ENCODE results near the gene EXOSC7.

EXOSC7 gene

DNA sequence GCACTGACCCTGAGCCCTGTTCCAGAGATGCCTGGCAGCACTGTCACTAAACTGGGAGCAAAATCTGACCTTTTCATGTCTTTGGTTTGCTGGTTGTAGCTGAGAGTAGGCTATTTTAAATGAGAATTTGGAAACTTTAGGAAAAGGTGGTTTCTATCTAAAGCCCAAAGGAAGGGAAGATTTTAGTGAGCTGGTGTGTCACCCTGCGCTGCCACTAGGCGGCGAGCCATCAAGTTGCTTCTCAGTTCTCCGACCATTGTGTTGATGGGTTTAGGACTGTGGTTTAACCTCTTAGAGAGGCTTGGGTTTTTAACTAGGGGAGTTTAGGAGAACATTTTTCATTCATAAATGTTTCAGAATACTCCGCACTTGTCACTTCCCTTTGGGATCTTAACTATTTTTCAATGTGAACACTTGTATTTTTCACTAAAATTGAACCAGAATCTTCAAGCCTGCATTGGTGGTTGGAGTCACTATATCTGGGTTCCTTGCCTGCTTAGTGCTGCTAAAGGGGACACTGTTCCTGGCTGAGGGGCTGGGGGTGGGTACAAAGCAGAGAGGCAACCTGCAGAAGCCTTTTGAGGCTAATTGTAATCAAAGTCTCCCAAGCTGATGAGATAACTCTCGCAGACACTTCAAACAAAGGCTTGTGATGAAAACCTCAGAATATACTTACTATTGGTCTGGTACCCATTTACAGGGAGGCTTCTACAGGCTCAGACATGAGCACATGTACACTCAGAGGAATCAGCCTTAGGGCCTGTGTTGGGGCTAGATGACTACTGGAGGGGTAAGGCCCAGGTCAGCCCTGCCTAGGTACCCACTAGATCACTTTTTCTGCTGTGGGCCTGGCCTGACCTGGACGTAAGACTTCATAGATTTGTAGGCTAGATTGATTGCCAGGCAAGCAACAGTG lies 16.8 kb downstream of the EXOSC7 start:
- no peak for DNase-seq (ENCODE audit: low spot score)

DNA sequence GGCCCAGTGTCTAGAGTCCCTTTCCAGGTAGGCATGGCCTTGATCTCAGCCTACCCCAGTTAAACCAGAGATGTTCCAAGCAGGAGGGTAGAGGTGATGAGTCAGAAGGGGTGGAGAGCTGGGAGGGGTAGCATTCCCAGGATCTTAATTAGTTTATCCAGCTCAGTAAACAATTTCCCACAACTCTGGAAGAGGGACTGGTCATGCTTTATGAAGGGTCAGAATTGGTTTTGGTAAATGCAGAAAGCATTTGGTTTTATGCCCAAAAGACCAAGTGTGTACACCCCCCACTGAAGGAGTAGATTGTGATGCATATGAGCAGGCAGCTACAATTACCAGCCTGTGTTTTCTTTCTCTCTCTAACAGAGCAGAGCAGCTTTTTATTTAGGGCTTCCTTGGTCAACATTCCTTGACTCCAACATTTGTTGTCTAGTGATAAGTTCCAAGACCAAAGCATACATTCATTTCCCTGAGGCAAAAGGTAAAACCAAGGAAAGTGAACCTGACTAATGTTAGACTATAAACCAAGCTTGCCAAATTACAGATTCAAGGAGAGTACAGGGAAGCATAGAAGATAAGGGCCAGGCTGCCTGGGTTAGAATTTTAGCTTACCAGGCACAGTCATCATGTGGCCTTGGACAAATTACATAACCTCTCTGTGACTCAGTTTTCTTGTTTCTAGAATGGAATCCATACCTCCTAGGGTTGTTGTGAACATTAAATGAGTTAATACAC lies 17.6 kb downstream of the EXOSC7 start:
- no peak for DNase-seq (ENCODE audit: low spot score)

DNA sequence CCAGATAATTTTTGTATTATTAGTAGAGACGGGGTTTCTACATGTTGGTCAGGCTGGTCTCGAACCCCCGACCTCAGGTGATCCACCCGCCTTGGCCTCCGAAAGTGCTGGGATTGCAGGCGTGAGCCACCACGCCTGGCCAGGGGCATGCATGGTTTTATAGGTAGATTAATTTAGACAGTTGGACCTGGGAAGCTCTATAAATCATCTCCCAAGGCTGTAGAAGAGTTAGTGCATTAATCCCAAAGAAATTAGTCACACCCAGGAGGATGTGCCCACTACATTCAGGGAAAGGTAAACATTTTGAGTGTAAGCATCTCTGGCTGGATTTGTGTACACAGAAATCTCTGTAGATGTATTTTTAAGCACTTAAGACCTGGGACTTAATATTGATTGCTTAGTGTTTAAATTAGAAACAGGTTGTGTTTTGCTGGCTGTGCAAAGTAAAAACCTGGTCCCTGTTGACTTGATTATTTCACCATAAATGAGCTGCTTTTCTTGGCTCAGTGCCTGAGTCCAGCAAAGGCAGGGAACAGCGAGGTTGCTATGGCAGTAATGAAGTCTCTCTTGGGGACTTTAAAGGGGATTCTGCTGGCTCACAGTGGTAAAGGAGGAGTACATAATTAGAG lies 19.2 kb downstream of the EXOSC7 start:
- no peak for DNase-seq (ENCODE audit: low spot score)

DNA sequence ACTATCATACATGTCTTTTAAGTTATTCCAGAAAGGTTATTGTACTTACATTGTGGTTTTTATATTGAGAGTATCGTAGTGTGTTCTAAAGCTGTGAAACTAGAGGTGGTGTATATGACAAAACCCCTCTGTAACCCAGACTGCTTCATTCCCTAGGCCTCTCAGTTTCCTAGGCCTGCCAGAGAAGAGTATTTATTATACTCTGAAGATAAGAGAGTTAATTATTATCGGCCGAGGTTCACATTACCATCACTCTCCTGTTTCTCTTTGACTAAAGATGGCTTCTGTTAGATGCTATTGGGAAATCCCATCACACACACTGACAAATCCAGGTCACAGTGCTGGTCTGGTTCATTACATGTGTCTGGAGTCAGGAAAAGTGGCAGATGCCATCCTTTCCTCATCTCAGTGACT lies 20.5 kb downstream of the EXOSC7 start:
- DNase-seq (ENCODE audit: low spot score), result no peak

DNA sequence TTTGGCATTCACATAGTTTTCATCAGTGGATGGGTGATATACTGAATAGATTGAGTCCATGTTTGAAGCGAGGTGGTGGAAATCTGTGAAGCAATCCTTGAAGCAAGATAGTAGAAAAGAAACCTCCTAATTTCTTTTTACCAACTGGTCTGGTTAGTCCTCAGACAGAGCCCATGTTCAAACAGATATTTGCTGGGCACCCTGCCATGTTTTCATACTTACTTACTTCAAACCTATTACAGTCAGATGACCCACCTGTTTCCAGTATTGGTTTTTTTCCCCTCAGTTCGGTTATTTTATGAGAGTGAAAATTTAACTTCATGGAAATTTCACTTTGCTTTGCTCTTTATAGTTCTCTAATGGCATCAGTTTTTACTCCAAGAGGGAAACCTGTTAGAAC lies 23.7 kb downstream of the EXOSC7 start:
- DNase-seq (ENCODE audit: low spot score), result no peak

DNA sequence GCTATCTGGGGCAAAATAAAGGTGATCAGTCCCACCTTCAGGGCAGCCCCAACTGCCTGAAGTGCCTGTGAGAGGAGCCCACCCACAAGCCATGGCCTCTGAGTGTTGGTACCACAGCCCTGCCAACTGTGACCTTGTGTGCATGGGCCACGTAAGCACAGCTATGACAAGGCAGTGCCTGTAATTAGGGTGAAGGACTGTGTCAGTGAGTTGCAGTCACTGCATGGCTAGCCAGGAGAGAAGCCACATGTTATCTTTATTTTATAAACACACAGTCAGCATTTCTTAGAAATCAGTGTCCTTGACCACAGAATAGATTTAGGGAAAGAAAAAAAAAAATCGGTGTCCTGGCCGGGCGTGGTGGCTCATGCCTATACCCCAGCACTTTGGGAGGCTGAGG lies 24.8 kb downstream of the EXOSC7 start:
- DNase-seq (ENCODE audit: low spot score), result no peak

DNA sequence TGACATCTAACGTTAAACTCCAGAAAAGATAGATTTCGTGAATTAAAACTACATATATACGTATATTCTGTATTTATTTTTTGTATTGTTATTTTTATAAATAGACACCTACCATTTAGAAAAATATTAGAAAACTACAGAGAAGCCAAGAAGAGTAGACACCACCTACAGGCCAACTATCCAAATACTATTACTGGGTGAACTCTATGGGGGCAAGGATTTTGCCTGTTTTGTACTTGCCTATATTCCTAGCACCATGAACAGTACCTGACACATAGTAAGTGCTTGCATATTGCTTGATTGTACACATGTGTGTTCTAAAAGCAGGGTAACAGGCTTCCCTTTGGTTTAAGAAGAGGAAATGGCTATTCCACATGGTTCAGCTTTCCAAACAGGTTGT lies 25.7 kb downstream of the EXOSC7 start:
- DNase-seq (ENCODE audit: low spot score), result no peak

DNA sequence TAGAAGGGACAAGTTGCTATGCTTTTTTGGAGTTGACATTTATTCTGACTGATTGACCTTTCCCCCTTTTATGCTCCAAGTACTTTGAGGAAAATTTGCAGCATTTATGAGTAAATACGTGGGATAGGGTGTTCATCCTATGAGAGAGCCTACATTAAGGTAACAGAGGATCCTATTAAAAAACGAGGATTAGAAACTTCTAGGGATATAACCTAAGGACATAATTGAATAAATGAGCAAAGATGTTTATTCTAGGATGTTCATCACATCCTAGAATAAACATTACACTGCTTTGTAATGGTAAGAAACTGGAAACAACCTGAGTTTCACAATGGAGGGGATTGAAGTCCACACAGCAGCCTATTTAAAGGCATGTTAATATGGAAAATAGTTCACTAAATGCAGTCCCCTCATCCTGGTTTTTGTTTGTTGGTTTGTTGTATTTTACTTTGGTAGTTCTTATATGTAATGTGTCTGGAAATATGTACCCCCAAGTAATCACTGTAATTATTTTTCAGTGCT lies 26.2 kb downstream of the EXOSC7 start:
- no peak for DNase-seq (ENCODE audit: low spot score)

DNA sequence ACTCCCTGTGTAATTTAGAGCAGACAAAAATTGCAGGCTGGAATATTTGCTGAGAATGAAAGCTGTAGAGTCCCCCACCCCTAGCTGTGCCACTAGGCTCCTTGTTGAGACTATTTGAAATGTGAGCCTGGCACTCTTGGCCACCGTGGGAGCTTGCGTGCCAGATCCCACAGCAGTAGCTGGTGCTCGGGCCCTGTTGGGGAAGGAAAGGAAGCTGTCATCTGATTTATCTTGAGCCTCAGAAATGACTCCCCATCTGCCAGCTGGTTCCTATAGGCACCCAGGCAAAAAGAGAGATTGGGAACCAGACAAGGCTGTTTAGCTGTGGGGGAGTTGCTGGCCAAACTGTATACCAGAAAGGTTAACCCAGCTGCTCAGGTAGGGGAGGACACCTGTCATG lies 26.7 kb downstream of the EXOSC7 start:
- DNase-seq (ENCODE audit: low spot score), result no peak

DNA sequence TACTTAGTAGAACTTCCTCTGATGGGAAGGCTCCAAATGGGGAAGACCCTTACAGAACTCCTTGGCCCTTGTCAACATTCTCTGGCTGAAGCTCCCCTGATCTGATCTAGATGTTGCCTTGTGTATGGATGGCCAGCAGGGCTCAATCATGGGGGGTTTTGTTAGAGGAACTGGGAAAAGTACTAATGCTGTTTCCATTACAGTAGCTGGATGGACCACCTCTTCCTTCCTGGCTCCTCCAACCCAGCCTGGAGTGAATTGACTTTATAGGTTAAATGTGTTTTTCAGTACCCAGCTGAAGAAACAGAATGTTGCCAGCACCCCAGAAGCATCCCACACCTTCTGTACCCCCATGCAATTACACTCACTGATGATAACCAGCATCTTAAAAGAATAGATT lies 27.4 kb downstream of the EXOSC7 start:
- no peak for DNase-seq (ENCODE audit: low spot score)

DNA sequence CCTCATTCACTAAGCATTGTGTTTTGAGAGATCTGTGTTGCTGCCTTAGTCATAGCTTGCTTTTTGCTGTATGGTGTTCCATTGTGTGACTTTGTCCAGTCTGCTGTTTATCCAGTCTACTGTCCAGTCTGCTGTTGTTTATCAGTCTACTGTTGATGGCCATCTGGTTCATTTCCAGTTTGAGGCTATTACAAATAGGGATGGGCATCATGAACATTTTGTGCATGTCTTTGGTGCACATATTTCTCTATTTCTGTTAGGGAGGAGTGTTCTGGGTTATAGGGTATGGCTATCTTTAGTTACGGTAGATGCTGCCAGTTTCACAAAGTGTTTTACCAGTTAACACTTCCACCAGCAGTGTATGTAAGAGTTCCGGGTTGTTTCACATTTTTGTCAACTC lies 27.8 kb downstream of the EXOSC7 start:
- DNase-seq (ENCODE audit: low spot score), result no peak

DNA sequence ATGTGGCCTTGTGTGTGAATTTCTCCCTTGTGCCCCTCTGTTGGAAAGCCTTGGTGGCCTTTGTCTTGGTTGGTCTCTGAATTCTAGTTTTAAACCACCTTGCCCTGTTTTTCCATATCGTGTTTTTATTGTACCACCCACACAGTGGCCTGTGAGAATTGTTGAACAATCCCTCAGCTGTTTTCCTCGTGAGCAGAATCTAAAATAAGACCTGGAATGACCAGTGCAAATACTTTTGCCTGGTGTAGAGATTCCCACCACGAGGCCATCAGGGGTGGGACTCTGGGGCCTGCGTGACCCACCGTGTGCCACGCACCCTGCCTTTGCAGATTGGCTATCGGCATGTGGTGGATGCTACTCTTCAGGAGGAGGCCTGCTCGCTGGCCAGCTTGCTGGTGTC lies 31.0 kb downstream of the EXOSC7 start:
- DNase-seq (ENCODE audit: low spot score), result no peak

DNA sequence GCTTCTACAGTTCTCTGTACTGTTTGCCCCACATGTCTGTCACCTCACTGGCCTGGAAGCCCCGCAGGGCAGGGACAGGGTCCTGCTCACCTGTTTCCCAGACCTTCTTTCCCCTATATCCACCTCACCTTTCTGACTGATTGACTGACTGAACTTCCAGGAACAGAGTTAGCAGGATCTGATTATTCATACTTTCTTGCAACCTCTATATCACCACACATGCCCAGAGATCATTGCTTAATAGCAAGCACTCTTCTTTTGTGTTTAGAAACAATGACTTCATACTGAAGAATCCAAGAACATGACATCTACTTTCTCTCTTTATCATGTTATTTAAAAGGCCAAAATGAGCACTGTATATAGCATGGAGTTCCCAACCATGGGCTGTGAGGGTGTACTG lies 32.1 kb downstream of the EXOSC7 start:
- no peak for DNase-seq (ENCODE audit: low spot score)

DNA sequence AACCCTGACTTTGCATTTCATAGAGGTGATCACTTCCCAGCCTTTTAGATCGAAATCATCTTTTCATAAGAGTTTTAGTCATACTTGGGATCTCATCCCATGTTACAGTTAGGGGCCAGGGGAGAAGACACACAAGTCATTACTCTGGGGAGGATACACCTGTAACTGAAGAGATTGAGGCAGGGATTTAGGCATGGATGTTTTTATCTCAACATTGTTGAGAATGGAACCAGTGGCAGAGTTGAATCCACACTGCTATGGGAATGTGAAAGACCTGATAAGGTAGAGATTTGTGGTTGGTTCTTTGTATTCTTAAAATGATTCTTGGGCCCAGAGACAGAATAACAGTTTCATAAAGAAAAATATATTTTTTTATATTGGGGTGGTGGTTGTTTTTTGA lies 33.8 kb downstream of the EXOSC7 start:
- DNase-seq (ENCODE audit: low spot score), result no peak

DNA sequence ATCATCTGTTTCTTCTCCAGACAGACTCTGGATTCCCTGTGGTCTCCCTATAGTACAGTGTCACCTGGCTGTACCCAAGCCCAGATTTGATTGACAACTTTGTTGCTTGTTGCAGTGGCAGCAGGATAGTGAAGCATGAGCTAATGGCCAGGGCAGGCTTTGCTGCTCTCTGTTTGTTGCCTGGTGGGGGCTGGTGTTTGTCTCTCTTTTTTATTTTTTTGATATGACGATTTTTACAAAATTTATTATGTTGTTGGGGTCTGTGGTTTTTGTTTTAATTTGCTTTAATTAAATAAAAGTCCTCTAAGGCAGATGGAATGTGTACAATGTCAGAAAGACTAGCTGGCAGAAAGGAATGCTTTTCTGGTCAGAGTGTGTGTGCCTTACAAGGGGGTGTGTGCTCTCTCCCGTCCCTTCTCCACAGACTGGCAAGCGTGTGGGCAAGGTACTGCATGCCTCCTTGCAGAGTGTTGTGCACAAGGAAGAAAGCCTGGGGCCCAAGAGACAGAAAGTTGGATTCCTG lies 34.8 kb downstream of the EXOSC7 start:
- no peak for DNase-seq (ENCODE audit: low spot score)

DNA sequence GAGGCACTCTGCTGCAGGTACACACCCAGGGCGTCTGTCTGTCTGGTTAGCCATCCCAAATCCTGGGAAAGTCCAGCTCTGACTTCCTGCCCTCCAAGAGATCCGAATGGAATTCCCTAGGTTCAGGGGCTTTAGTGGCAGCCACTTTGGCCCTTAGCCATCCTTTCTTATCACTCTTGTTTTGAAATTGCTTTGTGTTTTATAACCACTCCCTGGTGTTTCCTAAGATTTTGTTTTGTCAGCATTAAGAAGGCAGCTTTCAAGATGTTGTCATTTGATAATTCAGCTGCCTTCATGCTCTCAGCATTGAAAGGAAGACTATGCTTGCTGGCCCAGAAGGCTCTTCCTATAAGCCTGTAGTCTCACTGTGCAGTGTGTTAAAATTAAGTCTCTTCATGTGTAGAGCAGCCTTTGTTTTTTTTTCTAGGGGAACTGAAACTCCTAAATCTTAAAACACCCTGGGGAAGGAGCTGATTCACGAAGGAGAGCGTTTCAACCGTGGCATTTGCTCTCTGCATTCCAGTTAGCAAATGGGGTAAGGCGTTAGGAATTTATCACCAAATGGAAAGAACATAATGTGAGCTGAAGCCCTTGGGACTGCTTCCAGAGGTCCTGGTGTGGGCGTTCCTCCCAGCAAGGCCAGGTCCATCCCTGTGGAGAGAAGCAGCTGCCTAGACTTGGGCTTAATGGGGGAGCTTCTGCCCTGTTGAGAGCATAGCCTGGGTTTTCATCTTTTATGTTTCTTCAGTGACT lies 35.9 kb downstream of the EXOSC7 start:
- DNase-seq (ENCODE audit: low spot score), result peak; percentile 46

DNA sequence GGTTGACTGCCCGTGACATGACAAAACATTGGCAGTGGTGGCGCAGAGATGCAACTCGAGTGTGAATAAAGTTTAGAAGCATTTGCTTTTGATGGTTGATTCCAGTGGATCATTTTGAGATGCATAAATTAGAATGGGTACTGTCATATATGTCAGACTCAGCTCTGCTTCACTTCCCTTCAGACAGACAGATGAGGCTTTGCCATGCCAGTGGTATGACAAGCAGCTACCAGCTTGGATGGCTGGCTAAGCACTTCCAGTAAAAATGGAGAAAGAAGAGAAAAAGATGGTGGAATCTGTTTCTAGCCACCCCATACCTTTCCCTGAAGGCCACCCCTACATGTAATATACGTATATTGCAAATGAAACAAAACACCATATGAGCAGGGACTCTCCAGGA lies 36.5 kb downstream of the EXOSC7 start:
- no peak for DNase-seq (ENCODE audit: low spot score)

DNA sequence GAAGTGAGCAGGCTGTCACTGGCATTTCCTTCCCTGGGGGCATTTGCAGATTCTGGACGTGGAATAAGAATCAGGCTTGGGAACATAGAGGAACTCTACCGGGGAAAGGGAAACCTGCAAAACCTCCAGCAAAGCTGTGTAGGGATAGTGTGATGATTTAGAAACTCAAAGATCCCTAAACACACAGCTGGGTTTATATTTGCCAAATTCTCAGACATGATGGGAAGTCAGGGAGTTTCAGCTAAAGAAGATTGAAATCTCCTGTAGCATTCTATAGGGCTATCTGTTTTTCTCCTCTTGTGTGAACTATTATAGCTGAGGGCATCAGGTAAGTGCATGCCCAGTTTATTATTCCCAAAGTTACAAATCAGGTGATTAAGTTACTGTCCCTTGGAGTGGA lies 40.9 kb downstream of the EXOSC7 start:
- DNase-seq (ENCODE audit: low spot score), result no peak

DNA sequence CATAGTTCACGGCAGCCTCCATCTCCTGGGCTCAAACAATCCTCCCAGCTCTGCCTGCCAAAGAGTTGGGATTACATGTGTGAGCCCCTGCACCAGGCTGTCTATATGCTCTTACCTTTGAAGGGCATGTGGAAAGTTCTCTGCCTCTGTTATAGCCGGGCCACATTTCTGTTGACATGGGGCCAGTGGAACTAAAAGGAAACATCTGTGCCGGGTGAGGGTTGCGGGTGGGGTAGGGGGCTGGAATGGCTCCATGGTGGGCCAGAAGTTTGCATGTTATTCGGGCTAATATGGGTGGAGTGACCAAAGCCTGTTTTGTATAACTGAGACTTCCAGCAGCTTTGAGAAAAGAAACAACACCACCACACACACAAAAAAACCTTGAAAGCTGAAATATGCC lies 41.8 kb downstream of the EXOSC7 start:
- DNase-seq (ENCODE audit: low spot score), result no peak

DNA sequence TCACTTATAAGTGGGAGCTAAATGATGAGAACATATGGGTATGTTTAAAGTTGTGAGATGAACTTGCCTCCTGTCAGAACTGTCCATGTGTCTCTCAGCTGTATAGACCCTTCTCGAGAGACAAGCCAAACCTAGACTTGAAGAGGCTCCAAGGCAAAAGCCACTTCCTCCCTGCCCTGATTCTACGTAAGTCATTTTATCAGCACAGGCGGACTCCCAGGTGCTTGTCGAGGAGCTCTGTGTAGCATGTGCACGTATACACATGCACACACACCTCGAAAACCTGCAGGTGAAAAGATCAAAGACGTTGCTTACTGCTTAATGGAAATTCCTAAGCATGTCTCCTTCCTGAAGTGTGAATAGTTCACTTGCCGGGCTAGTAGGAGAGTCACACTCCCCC lies 44.5 kb downstream of the EXOSC7 start:
- DNase-seq (ENCODE audit: low spot score), result no peak

DNA sequence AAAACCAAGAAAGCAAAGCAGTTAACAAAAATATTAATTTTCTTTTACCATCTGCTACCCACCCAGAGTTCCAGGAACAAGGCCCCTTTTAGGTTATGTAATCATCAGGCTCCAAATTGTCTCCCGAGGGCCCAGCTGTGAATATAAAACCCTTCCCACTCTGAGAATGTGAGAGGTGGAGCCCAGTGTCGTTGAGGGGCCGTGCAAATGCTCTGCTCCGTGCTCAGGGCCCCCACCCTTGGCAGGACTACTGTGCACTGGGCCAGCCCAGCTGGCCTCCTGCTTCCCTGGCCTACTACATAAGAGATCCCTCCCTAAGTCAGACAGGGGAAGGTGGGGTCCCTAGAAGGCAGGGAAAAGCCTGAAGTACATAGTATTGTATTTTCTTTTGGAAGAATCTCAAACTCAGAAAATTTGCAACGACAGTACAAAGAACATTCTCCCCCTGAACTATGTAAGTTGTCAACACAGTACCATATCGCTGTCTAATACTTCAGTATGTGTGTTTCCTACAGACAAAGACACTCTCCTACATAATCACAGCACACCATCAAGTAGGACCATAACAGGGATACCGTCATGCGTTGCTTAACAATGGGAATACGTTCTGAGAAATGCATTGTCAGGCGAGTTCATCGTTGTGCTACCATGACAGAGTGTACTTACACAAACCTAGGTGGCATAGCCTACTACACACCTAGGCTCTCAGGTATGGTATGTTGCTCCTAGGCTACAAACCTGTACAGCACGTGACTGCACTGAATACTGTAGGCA lies 45.7 kb downstream of the EXOSC7 start:
- DNase-seq (ENCODE audit: low spot score), result no peak
